Left lung (tissue), 10 donors: ENCODE data around the gene ANG. TPM values are rescaled to one million over a fixed set of nuclear protein-coding genes. Genes with fewer than 3 reads are reported as not detected.
"Not testable (repeated sequence)": the region's sequence is repeated elsewhere in the genome, so short reads cannot be mapped to it uniquely, and the experiment has no call there.

Experiments
- ATAC-seq: fragments of 200-7000 bp; cut with Tn5 transposase; one replicate; pipeline ENCODE4 v1.9.1; 2020; ENCODE audit warnings: moderate library complexity
- DNase-seq, 4 donors: peaks; one replicate each; pipeline ENCODE4 v3.0.0-alpha.2; 2013 to 2020
- H3K27ac ChIP-seq, 2 donors: fragments of 200-600 bp; sonication (generic) in 1 of 2; one replicate each; pipeline versions ENCODE4 v1.5.0 to v1.8.0; 2020 to 2021
- H3K27me3 ChIP-seq, 2 donors: fragments of 200-600 bp; sonication (generic) in 1 of 2; one replicate each; pipeline versions ENCODE4 v1.5.0 to v1.8.0; 2020 to 2021
- H3K36me3 ChIP-seq, 2 donors: fragments of 200-600 bp; sonication (generic) in 1 of 2; one replicate each; pipeline versions ENCODE4 v1.5.0 to v1.8.0; 2020 to 2021
- H3K4me1 ChIP-seq, 2 donors: fragments of 200-600 bp; one replicate each; pipeline ENCODE4 v1.8.0; 2021
- H3K4me3 ChIP-seq, 2 donors: fragments of 200-600 bp; sonication (generic) in 1 of 2; one replicate each; pipeline versions ENCODE4 v1.5.0 to v1.8.0; 2020 to 2021; ENCODE audit warnings: mild to moderate bottlenecking in 1 of 2
- H3K9me3 ChIP-seq, 2 donors: fragments of 200-600 bp; sonication (generic) in 1 of 2; one replicate each; pipeline versions ENCODE4 v1.5.0 to v1.8.0; 2020 to 2021
- CTCF ChIP-seq, 2 donors: fragments of 200-600 bp; sonication (generic) in 1 of 2; IDR thresholded peaks; one replicate each; pipeline versions ENCODE4 v1.5.0 to v1.8.0; 2021; ENCODE audit warnings: antibody characterized with exemption in 2 of 2
- intact Hi-C, 2 donors: fragments of 100-400 bp; cut with DNase I; formaldehyde crosslinking; loops; one replicate each; pipeline versions ENCODE4 v1.11.2 to v1.14.2; 2022
- polyA plus RNA-seq, 6 donors: library from polyadenylated mRNA; unstranded; fragments of 120-200 nt; gene quantifications; one replicate each; pipeline ENCODE4 v1.2.1, GENCODE V29; 2013; ENCODE audit not compliant: insufficient read length in 6 of 6
- total RNA-seq, 2 donors: library from RNA; stranded (reverse); fragmentation: NEBNext Ultra II Directional; extraction: Animal tissue kit (Norgen Biotek cat#: 25700); gene quantifications; one replicate each; pipeline ENCODE4 v1.2.1, GENCODE V29; 2021
- donor health status: DM: no; HTN: yes; CAD: no.
- donor health status: DM: no; HTN: no; CAD: no.

The ANG gene
- total and polyA plus RNA-seq, 8 donors = 6.6 to 11.0 (median 9.1) TPM

GRCh38 chr14:20720741-20721140 is 32.2 kb downstream of the ANG start:
- no peaks in the 10 kb centered on the region for H3K9me3 ChIP-seq
- TF ChIP-seq CTCF (IDR thresholded peaks at IDR 0.05) = no peak
- no peak overlapping the region for H3K27ac ChIP-seq
- H3K4me1 ChIP-seq = peaks cover 0 to 22% of the 10 kb centered on the region in 2 donors
- intact Hi-C loops = no loop called here
- no peaks in the 10 kb centered on the region for H3K36me3 ChIP-seq
- DNase-seq (no peak), ATAC-seq (no peak)
- no peak overlapping the region for H3K4me3 ChIP-seq
- H3K27me3 ChIP-seq = peaks cover 0 to 30% of the 10 kb centered on the region in 2 donors

- no peak for TF ChIP-seq CTCF (IDR thresholded peaks at IDR 0.05)
- ATAC-seq (no peak), DNase-seq (no peak)
- Histone ChIP-seq H3K9me3 (no peaks in the 10 kb centered on the region), H3K27me3 (peaks cover 0 to 30% of the 10 kb centered on the region in 2 donors), H3K4me3 (no peak overlapping the region), H3K36me3 (no peaks in the 10 kb centered on the region), H3K4me1 (peaks cover 0 to 20% of the 10 kb centered on the region in 2 donors), H3K27ac (no peak overlapping the region)
- intact Hi-C loops = no loop called here
Measured at GRCh38 chr14:20722016-20722415, 33.5 kb downstream of the ANG start.

- Histone ChIP-seq H3K27ac (no peak overlapping the region), H3K27me3 (peaks cover 0 to 30% of the 10 kb centered on the region in 2 donors), H3K4me3 (no peak overlapping the region), H3K4me1 (peaks cover 0 to 17% of the 10 kb centered on the region in 2 donors), H3K36me3 (no peaks in the 10 kb centered on the region), H3K9me3 (no peaks in the 10 kb centered on the region)
- DNase-seq (no peak), ATAC-seq (no peak)
- intact Hi-C loops = no loop called here
- no peak for TF ChIP-seq CTCF (IDR thresholded peaks at IDR 0.05)
Measured at GRCh38 chr14:20723488-20723887, 34.9 kb downstream of the ANG start.

- Histone ChIP-seq H3K4me1 (peaks cover 0 to 17% of the 10 kb centered on the region in 2 donors), H3K27ac (peak overlapping the region in 1 of 2 donors; percentile 80), H3K27me3 (peaks cover 0 to 30% of the 10 kb centered on the region in 2 donors)
- ATAC-seq, DNase-seq, intact Hi-C loops, H3K9me3 ChIP-seq, H3K4me3 ChIP-seq, H3K36me3 ChIP-seq: not testable (repeated sequence)
Measured at GRCh38 chr14:20726121-20726520, 37.6 kb downstream of the ANG start.

- H3K36me3 ChIP-seq = no peaks in the 10 kb centered on the region
- no peak for DNase-seq
- TF ChIP-seq CTCF (IDR thresholded peaks at IDR 0.05) = no peak
Measured at GRCh38 chr14:20726531-20726930, 38.0 kb downstream of the ANG start.

GRCh38 chr14:20730891-20731290 is 42.3 kb downstream of the ANG start:
- H3K4me1 ChIP-seq = peaks cover 0 to 19% of the 10 kb centered on the region in 2 donors
- no peaks in the 10 kb centered on the region for H3K27me3 ChIP-seq
- TF ChIP-seq CTCF (IDR thresholded peaks at IDR 0.05) = no peak
- ATAC-seq (no peak), DNase-seq (no peak)
- no peaks in the 10 kb centered on the region for H3K36me3 ChIP-seq
- H3K9me3 ChIP-seq = no peaks in the 10 kb centered on the region
- intact Hi-C loops = no loop called here
- peak overlapping the region in 1 of 2 donors; percentile 11 for H3K27ac ChIP-seq
- H3K4me3 ChIP-seq = no peak overlapping the region

More at GRCh38 chr14:20726531-20726930, 38.0 kb downstream of the ANG start:
- ATAC-seq = no peak
- intact Hi-C loops = no loop called here
- Histone ChIP-seq H3K4me1 (peaks cover 0 to 17% of the 10 kb centered on the region in 2 donors), H3K27me3 (peaks cover 0 to 30% of the 10 kb centered on the region in 2 donors), H3K9me3 (no peaks in the 10 kb centered on the region), H3K27ac (peak overlapping the region in 1 of 2 donors; percentile 80), H3K4me3 (no peak overlapping the region)
